ENCODE measurements around the gene COL4A1.

The COL4A1 gene

DNA sequence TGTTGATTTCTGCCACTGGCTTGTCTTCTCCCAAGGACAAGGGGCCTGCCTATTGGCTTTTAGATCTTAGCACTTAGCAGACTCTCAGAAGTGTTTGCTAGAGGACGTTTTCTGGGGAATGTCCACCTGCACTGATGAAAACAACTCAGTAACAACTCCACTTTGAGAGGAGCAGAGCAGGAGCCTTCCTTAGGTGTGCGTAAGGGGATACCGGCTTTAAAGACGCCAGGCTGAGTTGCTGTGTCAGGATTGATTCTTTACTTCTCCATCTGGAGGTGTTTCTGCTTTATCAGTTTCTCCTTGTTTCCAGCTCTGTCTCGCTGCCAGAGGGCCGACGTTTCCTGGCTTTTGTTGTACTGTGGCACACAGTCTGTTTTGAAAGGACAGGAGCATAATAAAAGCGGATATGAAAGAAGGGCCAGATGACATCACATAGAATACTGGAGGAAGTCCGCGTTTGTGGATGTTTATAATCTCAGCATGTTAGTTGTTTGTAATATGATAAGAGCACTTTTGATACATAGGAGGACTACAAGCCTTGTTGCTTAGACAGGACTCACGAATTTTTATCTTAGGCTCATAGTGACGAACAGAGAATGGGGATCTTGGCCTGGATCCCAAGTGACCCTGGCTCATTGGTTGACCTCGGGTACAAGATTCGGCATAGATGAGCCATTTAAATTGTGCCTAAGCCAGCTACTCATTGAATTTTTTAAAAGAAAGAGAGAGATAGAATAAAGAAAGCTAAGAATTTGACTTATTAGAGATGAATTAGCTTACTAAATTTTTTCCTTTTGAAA lies 34.7 kb upstream of the COL4A1 start:
- DNase-seq = peak; percentile 56 to 67 (median 62)

- peak; percentile 16 to 42 (median 34) for DNase-seq
Observed at GRCh38 chr13:110340812-110341444, 34.0 kb upstream of the COL4A1 start.

GRCh38 chr13:110339975-110340550 lies 33.1 kb upstream of the COL4A1 start:
- DNase-seq = no peak

- DNase-seq = no peak
Observed at GRCh38 chr13:110339263-110339662, 32.3 kb upstream of the COL4A1 start.

DNA sequence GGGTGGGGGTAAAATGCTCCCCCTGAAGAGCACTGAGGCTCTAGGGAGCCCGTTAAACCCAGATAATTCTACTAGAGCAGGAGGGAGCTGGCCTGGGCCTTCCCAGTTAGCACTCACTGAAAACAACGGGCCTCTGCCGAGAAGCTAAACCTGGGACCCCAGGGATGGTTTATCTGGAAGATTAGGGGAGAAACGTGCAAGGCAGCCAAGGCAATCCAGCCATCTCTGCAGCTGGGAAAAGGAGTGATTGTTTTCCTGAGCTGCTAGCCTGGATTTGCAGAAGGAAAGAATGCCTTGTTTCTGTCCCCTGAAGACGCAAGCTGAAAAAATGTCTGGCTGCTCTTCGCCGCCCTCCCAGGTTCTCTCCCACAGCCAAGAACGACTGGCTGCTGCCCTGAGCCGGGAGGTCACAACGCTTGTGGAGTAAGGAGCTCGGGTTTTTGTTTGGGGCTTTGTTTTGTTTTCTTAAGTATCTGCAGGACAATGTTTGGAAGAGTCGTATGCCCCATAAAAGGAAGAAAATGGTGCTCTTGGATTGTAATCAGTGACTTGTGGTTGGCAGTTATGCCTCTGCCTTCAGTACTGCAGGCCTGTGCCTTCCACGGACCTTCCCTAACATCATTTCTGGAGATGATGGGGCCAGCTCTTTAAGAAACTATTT lies 31.6 kb upstream of the COL4A1 start:
- no peak for DNase-seq

DNA sequence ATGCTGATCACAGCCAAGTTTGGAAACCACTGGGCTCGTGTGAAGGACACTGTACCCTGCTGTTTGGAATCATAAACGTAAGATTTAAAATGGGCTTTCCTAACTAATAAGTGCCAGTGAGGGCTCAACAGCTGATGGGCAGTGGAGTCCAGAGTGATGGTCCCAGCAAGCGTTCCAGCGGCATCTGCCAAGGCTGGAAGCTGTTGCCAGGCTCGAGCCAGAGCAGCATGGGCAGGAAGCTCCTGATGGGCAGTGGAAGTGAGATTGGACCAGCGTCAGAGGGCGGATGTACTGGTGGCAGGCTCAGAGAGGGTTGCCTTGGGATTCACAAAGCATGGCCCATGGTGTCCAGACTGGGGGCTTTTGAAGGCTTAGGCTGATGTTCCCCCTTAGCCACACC lies 30.3 kb upstream of the COL4A1 start:
- DNase-seq = no peak

DNA sequence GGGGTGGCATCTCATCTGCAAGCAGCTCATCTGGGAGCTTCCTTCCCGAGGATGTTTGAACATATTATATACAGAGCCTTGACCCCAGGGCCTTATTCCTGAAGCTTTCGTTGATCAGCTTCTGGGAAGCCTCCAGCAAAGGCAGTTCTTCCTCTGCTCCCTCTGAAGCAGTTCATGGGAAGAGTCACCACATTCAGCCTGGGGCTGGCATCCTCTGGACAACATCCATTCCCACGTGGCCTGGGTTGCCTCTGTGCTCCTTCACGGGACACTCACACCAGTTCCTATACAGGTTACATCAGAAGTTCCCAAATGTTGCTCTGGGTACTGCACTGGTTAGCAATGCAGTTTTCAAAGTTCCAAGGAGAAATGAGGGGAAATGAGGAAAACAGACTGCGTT lies 29.7 kb upstream of the COL4A1 start:
- no peak for DNase-seq

DNA sequence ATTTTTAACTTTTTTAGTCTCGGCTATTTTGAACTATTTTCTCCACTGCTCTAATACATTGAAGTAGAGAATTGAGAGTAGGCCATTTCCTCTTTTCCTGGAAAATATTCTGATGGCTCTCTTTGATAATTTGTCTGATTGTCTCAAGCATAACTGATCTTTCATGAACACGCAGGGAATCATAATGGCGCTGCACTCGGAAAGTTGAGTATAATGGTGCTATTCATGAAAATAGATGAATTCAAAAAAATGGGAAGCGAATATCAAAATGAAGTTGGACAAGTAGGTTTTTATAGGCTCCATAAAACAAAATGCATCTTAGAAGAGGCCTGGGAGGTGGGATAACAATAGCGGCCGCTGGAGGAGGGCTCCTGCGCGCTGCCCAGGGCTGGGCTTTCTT lies 29.2 kb upstream of the COL4A1 start:
- DNase-seq = no peak

GRCh38 chr13:110334841-110335490 lies 28.0 kb upstream of the COL4A1 start:
- no peak for DNase-seq

- DNase-seq = no peak
Observed at GRCh38 chr13:110334256-110334655, 27.3 kb upstream of the COL4A1 start.

GRCh38 chr13:110333837-110334236 lies 26.9 kb upstream of the COL4A1 start:
- DNase-seq = no peak

- no peak for DNase-seq
Observed at GRCh38 chr13:110332750-110333149, 25.8 kb upstream of the COL4A1 start.

- DNase-seq = no peak
Observed at GRCh38 chr13:110331362-110331761, 24.4 kb upstream of the COL4A1 start.

DNA sequence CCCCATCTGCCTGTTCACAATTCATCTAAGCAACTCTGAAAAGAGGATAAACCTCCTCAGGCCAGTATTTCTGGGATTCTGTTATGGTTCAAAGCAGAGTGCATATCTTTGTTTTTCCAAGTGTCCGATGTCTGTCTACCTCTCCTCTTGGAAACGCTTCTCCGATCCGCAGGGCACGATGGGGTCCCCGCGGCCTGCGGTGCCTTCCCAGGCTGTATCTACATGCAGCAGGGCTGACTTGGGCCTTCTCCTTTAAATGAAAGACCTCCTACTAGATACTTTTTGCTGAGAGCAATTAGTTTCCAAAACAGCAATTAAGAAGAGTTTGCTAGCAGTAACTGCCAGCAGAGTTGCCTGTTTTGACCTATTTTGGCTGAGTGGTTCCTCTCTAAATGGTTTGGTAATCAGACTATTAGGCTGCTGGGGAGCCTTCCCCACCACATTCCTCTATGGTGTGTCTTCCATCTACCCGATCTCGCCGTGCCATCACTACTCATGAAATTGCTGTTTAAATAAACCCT lies 23.6 kb upstream of the COL4A1 start:
- no peak for DNase-seq

DNA sequence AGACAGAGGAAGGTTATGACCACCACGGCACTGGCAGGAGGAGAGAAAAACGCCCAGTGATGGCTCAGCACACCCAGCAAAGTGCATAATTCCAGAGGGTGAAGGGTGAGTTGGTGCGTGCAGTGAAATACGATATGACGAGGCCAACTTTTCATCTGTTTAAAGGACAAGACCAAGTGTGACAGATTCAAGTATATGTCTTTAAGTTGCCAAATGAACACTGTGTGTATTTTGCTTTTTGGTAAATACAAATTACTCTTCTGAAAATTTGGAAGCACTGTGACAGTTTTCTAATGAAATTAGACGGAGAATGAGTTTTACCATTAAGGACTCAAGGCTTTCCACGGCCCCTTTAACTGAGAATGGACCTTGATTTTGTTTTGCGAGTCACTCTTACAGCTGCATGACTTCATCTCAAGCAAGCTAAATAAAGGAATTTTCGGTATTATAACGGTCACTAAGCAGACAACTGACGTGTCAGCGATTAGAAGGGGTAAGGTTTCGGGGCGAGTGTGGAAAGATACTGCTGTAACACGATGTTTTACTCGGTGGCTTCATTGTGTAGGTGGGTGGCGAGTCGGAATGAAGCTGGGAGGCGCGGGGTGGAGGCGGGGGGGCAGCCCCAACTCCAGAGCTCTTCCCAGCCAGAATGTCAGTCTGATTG lies 23.0 kb upstream of the COL4A1 start:
- DNase-seq = no peak

- no peak for DNase-seq
Observed at GRCh38 chr13:110329258-110329657, 22.3 kb upstream of the COL4A1 start.

DNA sequence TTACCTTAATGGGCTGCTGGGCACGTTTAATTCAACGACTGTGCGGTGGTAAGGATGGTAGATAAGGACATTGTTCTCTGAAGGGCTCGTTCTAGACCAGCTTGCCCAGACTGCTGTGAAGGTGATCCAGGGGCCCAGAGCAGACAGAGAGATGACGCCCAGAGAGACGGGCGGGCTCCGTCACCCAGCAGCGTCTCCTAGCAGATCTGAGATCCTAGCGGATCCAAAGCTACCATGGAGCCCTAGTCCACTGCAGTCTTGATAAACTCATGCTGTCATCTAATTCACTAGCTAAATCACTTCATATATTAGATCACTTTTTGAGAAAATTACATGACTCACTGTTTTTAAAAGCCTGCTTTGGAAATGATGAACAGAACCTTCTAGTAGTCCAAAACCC lies 21.6 kb upstream of the COL4A1 start:
- DNase-seq = no peak

DNA sequence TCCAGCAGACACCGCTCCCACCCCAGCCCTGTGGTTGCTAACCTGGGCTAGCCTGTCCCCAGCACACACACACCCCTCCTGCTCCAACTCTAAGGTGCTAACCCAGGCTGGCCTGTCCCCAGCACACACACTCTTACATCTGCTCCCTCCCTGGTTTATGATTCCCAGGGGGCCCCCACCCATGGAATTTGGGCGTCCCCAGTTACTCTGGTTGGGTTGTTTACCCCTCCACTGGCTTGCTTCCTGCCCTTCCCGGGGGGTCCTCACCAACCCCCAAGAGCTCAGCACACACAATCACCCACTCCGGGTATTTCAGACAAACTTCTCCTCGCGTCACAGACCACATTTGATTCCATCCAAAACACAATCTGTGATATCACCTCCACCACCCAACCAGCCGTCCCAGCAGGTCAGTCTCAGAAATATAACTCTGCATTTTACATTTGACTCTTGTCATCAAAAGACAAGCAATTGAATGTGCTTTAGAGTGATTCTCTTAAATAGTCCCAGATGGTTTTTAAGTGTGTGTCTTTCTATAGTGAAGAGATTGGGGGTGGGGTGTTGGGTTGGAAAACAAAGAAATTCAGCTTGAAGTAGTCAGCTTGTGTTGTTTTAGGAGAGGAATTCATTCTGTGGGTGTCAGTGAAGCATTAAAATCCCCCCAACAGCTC lies 20.2 kb upstream of the COL4A1 start:
- no peak for DNase-seq

DNA sequence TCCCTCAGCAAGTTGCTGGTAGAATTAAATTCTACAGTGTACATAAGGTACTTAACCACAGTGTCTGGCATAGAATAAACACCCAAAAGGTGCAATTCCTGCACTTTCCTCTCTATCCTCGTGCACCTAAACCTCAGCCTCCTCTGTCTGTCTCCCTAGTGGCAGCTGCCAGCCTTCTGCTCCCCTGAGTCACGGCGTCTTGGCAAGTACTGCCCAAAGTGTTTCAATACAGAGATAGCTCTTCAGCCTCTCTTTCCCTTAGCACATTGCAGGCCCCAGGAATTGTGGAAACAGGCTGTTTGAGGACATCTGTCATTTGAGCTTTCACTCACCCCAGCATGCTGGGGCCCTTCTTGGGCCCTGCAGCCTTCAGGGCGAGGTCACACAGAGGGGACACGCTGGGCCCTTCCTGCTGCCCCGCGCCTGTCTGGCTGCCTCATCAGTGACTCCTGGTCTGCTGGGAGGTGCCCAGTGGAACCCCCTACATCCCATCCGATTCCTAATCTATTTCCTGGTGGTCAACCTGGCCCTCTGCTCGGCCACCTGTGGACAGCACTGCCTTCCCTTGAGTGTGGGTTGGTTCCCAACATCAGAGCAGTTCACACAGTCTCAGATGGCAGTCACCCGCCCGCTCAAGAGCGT lies 19.4 kb upstream of the COL4A1 start:
- no peak for DNase-seq

DNA sequence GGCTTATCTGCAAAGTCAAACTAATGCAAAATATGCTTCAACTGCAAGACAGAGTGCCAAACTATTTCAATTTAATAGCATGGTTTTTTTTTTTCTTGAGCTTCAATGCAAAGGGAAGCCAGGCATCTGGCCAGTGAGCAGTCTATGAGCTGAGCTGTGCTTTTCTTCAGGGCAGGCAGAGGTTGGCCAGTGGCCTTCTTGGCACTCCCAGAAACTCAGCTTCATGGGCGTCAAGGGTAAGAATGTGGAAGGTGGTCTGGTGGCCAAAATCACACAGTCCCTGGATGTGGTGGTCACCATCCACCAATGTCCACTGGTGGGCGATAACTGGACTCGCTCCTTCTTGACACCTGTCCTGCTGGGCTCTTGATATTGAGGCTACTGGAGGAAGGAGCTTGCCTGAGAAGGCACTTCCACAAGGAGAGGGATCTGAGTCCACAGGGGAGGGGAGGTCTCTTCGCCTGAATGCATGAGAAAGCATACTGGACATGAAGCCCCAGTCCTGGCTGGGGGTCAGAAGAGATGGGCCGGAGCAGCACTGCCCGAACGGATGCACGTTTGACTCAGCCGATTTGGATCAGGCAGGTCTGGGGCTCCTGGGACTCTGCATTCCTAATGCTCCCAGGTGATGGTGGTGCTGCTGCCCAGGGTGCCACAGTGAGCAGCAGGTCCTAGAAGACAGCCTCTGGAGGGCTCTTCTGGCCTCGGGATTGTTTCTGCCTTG lies 17.2 kb upstream of the COL4A1 start:
- DNase-seq = no peak
